Keratinocyte (primary cell): ENCODE data around the gene RTL1. TPM values are rescaled to one million over a fixed set of nuclear protein-coding genes. Genes with fewer than 3 reads are reported as not detected.

Experiments used
- DNase-seq: peaks from one replicate; pipeline ENCODE4 v3.0.0-alpha.2; 2011; ENCODE audit warnings: low read depth, missing footprints, low spot score
- FAIRE-seq: peaks from 2 replicates; lab custom pipeline; 2011; peaks lifted over from hg19 to GRCh38; lab: Jason Lieb, UNC
- H2AFZ ChIP-seq: 2 replicates; pipeline ENCODE4 v1.6.0; 2012; ENCODE audit warnings: low read length, control low read depth, inconsistent platforms; ENCODE audit not compliant: control insufficient read depth
- H3K27ac ChIP-seq: 2 replicates; pipeline ENCODE4 v1.5.1; 2011; ENCODE audit warnings: low read length; ENCODE audit not compliant: control insufficient read depth, insufficient read depth
- H3K27me3 ChIP-seq: 3 replicates; pipeline ENCODE4 v1.6.0; 2011; ENCODE audit warnings: low read length; ENCODE audit not compliant: control insufficient read depth, insufficient read depth; ENCODE audit errors: extremely low read depth
- H3K36me3 ChIP-seq, 2 experiments: 2 replicates in 1 of 2; 3 replicates in 1 of 2; pipeline ENCODE4 v1.5.1; 2011; ENCODE audit warnings: low read length in 2 of 2, mild to moderate bottlenecking in 1 of 2; ENCODE audit not compliant: control insufficient read depth in 2 of 2, insufficient read depth in 2 of 2; ENCODE audit errors: extremely low read depth in 1 of 2
- H3K4me1 ChIP-seq: 3 replicates; pipeline ENCODE4 v1.5.1; 2011; ENCODE audit warnings: low read length; ENCODE audit not compliant: control insufficient read depth, insufficient read depth; ENCODE audit errors: extremely low read depth
- H3K4me2 ChIP-seq: 3 replicates; pipeline ENCODE4 v1.6.0; 2011; ENCODE audit warnings: low read depth, low read length; ENCODE audit not compliant: control insufficient read depth, insufficient read depth; ENCODE audit errors: extremely low read depth
- H3K4me3 ChIP-seq, 3 experiments: fragments of 200-600 bp in 1 of 3; sonication (generic) in 1 of 3; 2 replicates in 2 of 3; 3 replicates in 1 of 3; pipeline ENCODE4 v1.5.1; 2011 to 2016; ENCODE audit warnings: low read length in 3 of 3, mild to moderate bottlenecking in 3 of 3, control low read depth in 2 of 3, inconsistent platforms in 1 of 3, low read depth in 1 of 3, mixed read lengths in 1 of 3, mixed run types in 1 of 3, moderate library complexity in 1 of 3; ENCODE audit not compliant: control insufficient read depth in 2 of 3, insufficient read depth in 2 of 3; ENCODE audit errors: extremely low read depth in 1 of 3
- H3K79me2 ChIP-seq: 2 replicates; pipeline ENCODE4 v1.6.0; 2012; ENCODE audit warnings: low read length; ENCODE audit not compliant: control insufficient read depth, insufficient read depth
- H3K9ac ChIP-seq: 3 replicates; pipeline ENCODE4 v1.6.0; 2011; ENCODE audit warnings: low read length; ENCODE audit not compliant: control insufficient read depth, insufficient read depth; ENCODE audit errors: extremely low read depth
- H3K9me1 ChIP-seq: 3 replicates; pipeline ENCODE4 v1.6.0; 2011; ENCODE audit warnings: low read length; ENCODE audit not compliant: control insufficient read depth, insufficient read depth; ENCODE audit errors: extremely low read depth
- H3K9me3 ChIP-seq: 2 replicates; pipeline ENCODE4 v1.5.1; 2012; ENCODE audit warnings: low read depth, low read length; ENCODE audit not compliant: control insufficient read depth
- H4K20me1 ChIP-seq: 3 replicates; pipeline ENCODE4 v1.6.0; 2011; ENCODE audit warnings: low read length; ENCODE audit not compliant: control insufficient read depth, insufficient read depth; ENCODE audit errors: extremely low read depth
- CTCF ChIP-seq, 3 experiments: IDR thresholded peaks in 1 of 3; conservative IDR thresholded peaks in 1 of 3; optimal IDR thresholded peaks in 1 of 3; 2 replicates in 2 of 3; 3 replicates in 1 of 3; pipeline versions ENCODE3 to v1.5.1; 2011; ENCODE audit warnings: low read length in 3 of 3, mild to moderate bottlenecking in 3 of 3, moderate library complexity in 2 of 3, control low read depth in 1 of 3, inconsistent platforms in 1 of 3; ENCODE audit not compliant: insufficient read depth in 2 of 3; ENCODE audit errors: extremely low read depth in 1 of 3
- EZH2 ChIP-seq: IDR thresholded peaks from one replicate; pipeline ENCODE4 v1.6.1; 2012; ENCODE audit warnings: inconsistent platforms, mild to moderate bottlenecking, low read length, moderate library complexity
- dilution Hi-C: fragments of 300-500 bp; cut with MboI; formaldehyde crosslinking; loops from one replicate; pipeline ENCODE4 v1.7.0; 2020; ENCODE audit warnings: low sequenced_read_pairs; ENCODE audit not compliant: extremely low pct_ligation_motif_present
- polyA plus RNA-seq, 5 experiments: library from polyadenylated mRNA; depleted of rRNA in 3 of 5; stranded (reverse) in 3 of 5; stranded (forward) in 1 of 5; unstranded in 1 of 5; fragments of >200 nt; gene quantifications; 1 replicate in 1 of 5; 2 replicates in 3 of 5; 3 replicates in 1 of 5; pipeline versions ENCODE4 v1.2.1 to v1.2.3, GENCODE V29; 2011 to 2012; ENCODE audit warnings: missing spikeins in 2 of 5, low read depth in 1 of 5, low replicate concordance in 1 of 5

Gene RTL1
- polyA plus RNA-seq, 1 donor (not counting 4 experiments of a cell fraction or from before 2014, with no cell fraction given), result not detected

GRCh38 chr14:100911665-100912316 lies 8.3 kb upstream of the RTL1 start:
- DNase-seq (no peak), FAIRE-seq (no peak)
- no peaks in the 10 kb centered on the region for H3K79me2 ChIP-seq
- H3K27ac ChIP-seq, result no peak overlapping the region
- H3K27me3 ChIP-seq, result no peaks in the 10 kb centered on the region
- H3K36me3 ChIP-seq, result no peaks in the 10 kb centered on the region
- H4K20me1 ChIP-seq, result no peaks in the 10 kb centered on the region
- no peak overlapping the region for H3K4me2 ChIP-seq
- H3K4me1 ChIP-seq, result no peaks in the 10 kb centered on the region
- dilution Hi-C loops, result no loop called here
- TF ChIP-seq CTCF (optimal IDR thresholded peaks at IDR 0.05 in 1 of 3, IDR thresholded peaks at IDR 0.05 in 1 of 3, conservative IDR thresholded peaks at IDR 0.05 in 1 of 3; ENCODE audit: extremely low read depth in 1 of 3, insufficient read depth in 2 of 3, low read length in 3 of 3), result no peak
- no peak for TF ChIP-seq EZH2
- no peaks in the 10 kb centered on the region for H3K9me1 ChIP-seq
- H3K4me3 ChIP-seq, result no peak overlapping the region
- no peaks in the 10 kb centered on the region for H3K9me3 ChIP-seq
- H2AFZ ChIP-seq, result no peak overlapping the region
- H3K9ac ChIP-seq, result no peak overlapping the region

GRCh38 chr14:100910888-100911664 lies 7.6 kb upstream of the RTL1 start:
- Histone ChIP-seq H3K9me1 (no peaks in the 10 kb centered on the region), H3K27ac (no peak overlapping the region), H3K4me2 (peak overlapping the region; percentile 1), H3K9ac (no peak overlapping the region), H2AFZ (peak overlapping the region; percentile 51), H3K36me3 (no peaks in the 10 kb centered on the region), H3K4me1 (no peaks in the 10 kb centered on the region), H4K20me1 (no peaks in the 10 kb centered on the region), H3K79me2 (no peaks in the 10 kb centered on the region), H3K27me3 (no peaks in the 10 kb centered on the region), H3K4me3 (no peak overlapping the region), H3K9me3 (no peaks in the 10 kb centered on the region)
- FAIRE-seq (no peak), DNase-seq (no peak)
- TF ChIP-seq CTCF (optimal IDR thresholded peaks at IDR 0.05 in 1 of 3, IDR thresholded peaks at IDR 0.05 in 1 of 3, conservative IDR thresholded peaks at IDR 0.05 in 1 of 3; ENCODE audit: extremely low read depth in 1 of 3, insufficient read depth in 2 of 3, low read length in 3 of 3), result peak in 1 of 3 experiments; percentile 56
- no peak for TF ChIP-seq EZH2
- dilution Hi-C loops, result no loop called here
